Retina (tissue), 1 donor: Measurements from ENCODE around the gene ASTN2.
"Not testable (repeated sequence)": the region's sequence is repeated elsewhere in the genome, so short reads cannot be mapped to it uniquely, and the experiment has no call there.

Experiments
- DNase-seq: peaks from one replicate; pipeline ENCODE4 v3.0.0-alpha.2; 2016

The ASTN2 gene

DNA sequence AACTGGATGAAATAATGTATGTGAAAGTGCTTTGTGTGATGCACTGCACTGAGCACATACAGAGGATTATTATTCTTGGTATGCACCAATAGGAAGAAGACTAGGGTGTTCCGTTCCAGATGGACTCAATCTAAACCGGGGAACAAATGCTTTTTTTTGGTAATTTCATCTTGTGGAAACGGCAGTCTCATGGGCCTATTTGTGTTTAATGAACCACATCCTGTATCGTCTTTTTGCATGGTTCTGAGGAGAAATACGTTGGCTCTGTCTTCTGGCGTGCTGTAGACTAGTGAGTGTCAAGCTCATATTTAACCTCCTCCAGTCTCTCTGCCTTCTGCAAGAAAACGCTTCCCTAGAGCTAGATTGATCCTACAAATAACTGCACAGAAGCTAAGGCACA is 697.7 kb downstream of the ASTN2 start:
- no peak for DNase-seq

DNA sequence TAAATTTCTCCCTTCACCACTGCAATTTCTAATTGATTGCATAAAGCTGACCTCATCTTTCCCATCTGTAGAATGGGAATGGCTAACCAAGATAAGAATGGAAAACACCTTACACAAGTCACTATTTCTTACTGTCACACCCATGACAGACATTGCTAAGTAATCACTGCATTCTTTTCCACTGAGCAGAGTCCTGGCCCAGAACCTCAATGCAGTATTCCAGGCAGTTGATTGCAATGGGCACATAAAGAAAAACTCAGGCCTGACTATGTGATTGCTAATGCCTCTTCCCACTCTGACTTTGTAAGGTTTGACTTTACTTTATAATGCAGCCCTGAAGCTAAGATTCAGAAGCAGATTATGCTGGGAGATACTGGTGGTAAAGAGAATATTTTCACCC is 698.4 kb downstream of the ASTN2 start:
- DNase-seq, result no peak

DNA sequence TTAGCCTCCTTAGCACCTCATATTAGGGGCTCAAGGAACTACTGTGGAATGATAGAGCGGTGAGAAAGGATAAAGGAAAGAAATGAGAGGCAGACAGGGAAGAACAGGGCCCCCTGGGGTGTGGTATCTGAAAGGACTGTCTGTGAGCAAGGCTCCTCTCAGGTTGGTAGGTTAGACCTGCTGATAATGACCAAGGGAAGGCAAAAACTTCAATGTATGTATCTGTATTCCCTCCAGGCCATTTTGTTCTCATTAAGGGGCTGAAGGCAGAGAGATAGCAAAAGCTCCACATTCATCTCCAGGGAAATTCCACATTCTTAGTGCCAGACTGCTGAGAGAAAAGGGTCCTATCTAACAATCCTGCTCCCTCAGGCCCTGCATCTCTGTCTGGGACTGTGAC is 699.1 kb downstream of the ASTN2 start:
- no peak for DNase-seq

DNA sequence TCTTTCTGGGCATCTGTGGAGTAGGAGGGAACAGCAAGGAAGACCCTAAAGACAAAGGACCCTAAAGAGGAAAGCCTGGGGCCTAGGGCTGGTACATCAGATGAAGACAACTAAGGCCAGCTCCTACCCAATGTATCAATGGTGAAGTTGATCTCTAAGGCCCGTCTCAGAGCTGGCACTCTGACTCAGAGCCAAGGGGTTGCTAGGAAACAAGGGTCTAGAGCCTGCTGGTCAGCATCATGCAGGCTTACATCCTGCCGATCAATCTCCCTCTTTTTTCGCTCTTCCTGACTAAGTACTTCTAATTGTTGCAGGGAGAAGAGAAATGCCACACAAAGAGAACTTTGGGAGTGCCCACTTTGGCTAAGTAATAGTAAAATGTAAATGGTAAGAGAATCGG is 701.6 kb downstream of the ASTN2 start:
- no peak for DNase-seq

DNA sequence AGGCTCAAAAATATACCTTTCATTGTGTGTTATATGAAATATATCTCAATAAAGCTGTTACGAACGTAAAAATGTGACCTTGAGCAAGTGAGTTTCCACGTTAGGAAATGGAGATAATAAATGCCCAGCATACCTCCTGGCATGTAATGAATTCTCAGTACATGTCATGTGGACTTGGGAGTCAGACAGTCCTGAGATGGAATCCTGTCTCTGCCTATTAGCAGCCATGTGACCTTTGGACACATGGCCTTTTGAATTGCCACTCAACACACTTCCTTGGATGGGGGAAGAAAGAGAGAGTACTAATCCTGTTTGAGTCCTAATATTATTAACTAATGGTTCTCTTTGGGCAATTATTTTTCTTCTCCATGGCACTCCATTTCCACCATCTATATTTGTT is 702.1 kb downstream of the ASTN2 start:
- no peak for DNase-seq

DNA sequence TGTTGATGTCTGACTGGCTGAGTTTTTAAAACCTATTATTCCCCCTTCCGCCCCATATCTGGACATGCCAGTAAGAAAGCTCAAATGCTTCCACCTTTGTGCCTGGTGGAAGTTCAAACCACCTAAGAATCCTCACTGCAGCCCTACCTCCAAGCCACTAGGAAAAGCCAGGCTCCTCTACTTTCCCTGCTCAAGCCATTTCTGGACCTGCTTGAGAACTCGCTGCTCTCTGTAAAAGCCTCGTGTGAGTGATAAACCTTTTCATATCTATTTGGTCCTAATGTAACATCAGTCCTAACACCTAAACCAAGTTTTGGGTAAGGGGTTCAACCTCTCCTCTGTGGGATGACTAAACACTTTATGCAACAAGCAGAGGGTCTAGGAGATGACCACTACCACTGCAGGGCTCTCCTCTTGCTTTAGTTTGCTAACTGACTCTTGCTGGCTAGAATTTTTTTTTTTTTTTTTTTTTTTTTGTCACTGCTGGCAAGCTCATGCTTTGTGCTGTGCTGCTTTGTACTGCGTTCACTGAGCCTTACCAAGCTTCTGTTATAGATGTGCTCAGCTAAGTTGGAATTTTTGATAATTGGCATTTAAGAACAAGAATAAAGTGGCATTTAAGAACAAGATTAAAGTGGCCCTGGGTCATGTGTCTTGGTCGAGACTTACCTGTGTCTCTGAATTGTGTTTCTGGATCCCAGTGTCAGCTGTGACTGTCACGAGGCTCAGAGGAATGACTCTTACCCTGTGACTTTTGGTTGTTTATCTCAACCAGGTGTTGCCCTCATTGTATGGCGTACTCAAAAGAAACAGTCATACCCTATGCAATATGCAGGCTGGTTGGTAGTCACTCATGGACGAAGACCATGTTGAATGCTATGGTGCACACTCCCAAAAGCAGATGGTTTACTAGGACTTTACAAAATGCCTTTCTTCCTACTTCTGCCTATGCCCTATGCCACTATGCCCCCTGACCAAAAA is 708.3 kb downstream of the ASTN2 start:
- no peak for DNase-seq

DNA sequence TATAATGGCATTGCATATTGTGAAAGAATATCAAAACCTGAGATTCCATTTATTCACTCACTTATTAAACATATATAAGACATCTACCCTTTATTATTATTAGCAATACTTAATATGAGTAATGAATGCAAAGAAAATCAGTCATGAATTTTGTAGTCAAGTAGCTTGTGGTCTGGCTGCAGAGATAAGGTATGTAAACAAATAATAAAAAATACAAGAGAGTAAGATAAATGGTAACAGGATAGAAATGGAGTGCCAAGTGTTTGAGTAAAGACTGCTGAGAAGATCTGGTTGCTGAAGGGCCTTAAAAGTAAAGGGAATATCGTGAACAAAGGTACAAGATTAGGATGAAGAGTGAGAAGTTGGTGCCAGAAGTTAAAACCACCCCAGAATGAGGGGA is 709.3 kb downstream of the ASTN2 start:
- no peak for DNase-seq

DNA sequence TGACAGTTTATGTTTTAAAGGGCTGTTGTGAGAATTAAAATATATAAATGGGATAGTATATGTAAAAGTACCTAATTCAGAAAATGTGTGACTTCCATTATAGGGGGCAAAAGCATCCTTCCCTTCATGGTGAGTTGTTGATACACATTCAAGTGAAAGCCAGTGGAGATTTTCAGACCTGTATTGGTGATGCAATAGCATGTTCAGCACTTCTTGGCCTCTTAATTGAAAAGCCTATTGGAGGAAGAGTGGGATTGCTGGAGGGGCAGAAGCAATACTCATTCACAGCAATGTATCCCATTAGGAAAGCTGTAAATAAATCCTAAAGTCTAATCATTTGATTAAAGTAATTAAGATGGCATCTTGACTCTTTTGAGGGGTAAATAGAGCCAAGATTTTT is 710.4 kb downstream of the ASTN2 start:
- no peak for DNase-seq

DNA sequence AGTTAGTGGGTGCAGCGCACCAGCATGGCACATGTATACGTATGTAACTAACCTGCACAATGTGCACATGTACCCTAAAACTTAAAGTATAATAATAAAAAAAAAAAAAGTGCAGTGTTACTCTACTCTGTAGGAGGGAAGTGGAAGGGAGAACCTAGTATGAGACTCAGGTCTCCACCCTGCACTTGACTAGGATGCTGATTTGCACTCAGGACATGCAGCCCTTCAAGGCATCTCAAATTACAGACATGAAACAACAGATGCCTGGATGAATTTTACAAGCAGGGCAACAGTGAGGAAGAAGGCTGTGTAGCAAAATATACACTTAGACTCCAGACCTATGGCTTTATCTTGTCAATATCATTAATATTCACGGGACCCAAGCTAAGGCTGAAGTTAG is 711.2 kb downstream of the ASTN2 start:
- DNase-seq, result no peak

DNA sequence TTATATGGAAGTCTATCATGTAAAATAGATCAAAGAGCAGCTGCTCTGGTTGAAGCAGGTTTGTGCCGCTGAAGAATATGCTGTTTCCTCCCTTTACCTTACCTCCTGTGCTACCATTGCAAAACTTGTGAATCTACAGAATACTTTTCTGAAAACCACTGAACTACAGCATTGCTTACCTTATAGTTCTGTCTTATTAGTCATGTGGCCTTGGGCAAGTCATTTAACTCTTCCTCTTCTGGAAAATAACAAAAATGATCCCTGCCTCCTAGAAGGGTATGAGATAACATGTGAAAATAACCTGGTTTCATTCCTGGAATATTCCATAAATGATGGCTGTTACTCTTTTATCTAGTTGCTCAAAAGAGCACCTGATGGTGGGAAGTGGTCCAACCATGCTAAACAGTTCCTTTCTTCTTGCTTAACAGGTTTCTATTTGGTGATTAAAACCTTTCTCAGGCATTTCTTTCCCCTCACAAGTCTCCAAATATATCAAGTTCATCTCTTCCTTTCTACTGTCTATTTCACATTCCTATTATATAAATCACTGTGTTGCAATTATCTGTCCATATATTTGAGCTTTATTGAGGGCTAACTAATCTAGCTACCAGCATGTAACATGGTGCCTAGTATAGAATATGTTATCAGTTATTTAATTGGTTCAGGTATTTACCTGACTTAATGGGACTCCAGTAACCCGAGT is 712.8 kb downstream of the ASTN2 start:
- DNase-seq, result no peak

DNA sequence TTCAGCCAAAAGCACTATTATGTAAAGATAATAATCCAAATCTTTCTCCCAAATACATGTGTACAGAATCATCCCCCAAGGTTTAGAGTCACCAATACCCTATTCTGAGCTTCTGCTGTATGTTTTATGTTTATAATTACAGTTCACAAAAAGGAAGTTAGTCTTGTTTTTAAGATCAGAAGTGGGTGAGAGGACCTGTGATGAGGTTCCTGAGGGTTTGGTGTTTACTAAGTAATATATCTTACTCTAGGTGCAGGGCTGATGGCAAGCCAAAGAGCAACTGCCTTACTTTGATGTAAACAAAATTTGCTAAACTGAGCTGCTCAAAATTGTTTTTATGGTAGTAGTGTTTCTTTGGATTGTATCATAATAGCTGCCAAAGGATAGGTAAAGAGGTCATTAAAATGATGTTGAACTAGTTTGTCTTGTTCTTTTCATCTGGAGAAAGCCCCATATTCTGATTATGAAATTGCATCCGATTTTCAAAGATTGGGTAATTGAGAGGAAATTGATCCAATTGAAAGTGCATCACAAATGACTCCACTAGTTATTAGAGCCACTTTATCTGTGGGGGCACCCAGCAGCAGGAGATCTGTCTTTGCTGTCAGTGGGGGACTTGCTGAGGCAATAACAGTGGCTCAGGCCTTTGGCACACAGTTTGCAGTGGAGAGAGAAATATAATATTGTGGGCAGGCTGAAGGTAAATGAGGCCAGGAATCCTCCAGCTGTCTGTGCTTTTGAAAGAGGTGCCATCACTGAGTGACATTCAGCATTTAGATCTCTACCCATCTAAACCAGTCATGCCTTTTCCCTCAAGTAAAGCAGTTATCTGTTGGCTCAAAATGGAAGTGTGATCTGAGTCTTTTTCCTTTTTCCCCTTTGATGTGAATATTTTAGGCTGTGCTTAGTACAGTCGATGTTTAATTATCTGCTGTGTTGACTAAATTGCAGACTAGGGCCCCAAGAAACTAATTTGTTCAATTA is 713.7 kb downstream of the ASTN2 start:
- no peak for DNase-seq

DNA sequence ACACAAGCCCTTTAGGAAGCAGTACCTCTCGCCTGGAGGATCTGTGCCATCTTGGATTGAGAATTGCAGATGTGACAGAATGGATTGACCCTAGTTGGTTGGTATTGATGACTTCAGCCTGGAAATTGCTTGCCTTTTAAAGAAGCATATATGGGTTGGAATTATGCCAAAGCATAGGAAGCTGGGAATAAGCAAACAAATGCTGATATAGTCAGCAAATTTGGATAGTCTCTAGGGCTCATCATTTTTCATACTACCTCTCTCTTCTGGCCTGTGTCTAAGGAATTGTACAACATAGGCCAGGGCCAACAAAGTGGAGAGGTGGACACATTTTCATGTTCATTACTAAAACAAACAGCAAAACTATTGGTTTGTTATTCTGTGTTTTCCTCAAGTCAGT is 714.6 kb downstream of the ASTN2 start:
- DNase-seq, result no peak

DNA sequence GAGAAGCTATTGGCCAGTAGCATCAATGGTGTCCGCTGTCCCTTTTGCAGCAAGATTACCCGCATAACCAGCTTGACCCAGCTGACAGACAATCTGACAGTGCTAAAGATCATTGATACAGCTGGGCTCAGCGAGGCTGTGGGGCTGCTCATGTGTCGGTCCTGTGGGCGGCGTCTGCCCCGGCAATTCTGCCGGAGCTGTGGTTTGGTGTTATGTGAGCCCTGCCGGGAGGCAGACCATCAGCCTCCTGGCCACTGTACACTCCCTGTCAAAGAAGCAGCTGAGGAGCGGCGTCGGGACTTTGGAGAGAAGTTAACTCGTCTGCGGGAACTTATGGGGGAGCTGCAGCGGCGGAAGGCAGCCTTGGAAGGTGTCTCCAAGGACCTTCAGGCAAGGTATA is 717.0 kb downstream of the ASTN2 start:
- DNase-seq, result no peak

DNA sequence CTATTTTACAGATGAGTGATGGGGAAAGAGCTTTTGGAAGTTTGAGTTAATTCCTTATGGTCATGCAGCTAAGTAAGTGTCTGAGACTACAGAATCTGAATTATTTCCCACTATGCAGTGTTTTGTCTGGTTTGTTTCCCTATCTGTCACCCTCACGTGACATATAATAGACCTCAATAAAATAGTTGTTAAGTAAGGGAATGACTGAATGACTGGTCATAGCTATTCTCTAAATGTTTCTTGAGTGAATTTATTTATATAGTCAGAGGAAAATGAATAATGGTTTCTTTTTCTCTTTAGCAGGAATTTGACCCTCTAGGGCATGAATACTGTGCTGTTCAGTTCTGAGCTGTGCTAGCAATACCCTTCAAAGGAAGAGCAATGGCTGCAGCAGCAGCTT is 717.5 kb downstream of the ASTN2 start:
- DNase-seq, result no peak

DNA sequence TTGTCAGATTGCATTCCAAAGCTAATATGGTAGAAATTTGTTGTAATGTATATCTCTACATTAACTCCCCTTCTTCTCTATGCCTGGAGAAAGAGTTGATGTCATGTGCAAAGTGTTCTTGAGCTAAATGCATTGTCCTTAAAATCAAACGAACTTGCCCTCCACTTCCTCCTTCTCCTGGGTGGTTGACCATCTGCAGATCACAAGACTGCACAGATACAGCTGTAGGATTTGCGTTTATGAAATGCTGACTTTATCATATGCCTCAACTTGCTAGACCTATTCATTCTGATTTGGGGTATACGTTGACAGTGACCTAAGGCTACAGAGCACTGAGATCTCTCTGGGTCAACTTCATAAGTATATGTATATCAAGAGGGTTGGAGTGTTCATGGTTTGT is 719.4 kb downstream of the ASTN2 start:
- no peak for DNase-seq

DNA sequence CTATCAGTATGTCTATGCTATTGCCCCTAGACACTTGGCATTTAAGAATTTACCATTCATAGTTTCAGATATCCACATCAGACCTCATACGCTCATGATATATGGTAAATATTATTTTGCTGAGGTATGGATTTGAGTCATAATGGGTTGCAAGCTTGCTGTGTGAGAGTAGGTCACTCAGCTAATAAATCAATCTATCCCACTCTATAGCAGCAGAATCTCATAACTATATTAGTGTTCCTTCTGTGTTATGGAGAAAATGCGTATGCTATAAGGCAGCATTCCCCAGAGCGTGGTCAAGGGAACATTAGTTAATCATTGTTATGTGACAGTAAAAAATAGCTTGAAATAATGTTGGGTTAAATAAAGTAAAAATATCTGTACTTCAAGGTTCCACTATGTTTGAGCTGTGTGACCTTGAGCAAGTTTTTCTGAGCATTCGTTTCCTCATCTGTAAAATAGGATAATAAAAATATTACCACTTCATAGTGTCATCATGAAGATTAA is 720.0 kb downstream of the ASTN2 start:
- DNase-seq, result no peak

DNA sequence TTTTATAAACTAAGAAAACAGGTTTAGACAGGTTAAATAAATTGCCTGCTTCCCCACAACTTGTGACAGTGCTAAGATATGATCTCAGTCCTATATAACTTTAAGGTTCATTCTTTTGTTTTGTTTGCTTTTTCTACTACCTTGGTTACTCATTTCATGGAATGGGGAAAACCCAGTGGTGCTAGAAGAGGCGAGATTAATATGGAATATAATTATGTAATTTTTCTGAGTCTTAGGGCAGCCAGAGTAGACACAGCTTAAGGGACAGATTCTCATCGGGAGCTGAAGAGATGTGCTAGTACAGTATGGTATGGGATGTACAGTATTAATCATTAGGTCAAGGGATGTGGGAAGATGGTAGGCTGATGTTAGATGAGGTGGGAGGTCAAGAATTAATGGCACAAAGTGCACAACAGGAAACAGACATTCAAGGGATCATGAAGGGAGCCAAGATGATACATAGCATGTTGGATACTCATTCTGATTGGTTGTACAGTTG is 721.6 kb downstream of the ASTN2 start:
- DNase-seq, result no peak

DNA sequence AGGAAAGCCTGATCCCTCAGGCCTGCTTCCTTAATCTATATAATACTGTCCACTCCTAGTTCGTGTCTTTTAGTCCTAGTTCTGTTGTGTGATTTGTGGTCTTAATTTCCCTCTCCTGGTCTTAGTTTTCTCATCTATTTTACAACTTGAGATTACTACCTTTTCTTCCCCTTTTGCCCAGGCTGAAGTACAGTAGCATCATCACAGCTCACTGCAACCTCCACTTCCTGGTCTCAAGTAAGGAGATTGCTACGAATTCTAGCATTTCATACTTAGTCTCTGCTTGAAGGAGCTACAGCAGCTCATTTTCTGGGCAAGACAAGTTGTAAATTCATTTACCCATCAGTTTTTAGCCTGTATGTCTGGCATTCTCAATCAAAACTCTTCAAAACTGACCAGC is 722.2 kb downstream of the ASTN2 start:
- no peak for DNase-seq

DNA sequence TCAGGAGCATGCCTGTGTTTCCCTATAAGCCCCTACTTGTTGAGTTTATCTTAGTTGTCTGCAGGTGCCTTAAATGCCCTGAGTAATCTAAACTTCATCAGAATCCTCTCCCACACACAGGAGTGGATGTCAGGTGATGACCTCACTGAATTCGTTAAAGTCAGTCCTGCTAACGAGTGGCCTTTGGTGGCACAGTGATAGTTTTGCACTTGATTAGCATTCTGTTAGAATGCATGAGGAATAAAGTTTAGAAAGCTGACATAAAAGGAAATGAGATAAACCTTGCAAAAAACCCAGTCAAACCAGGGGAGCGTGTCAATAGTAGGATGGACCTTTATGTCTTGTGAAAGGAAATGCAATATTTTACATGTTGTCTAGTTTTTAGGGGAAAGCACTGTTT is 723.2 kb downstream of the ASTN2 start:
- DNase-seq, result no peak

DNA sequence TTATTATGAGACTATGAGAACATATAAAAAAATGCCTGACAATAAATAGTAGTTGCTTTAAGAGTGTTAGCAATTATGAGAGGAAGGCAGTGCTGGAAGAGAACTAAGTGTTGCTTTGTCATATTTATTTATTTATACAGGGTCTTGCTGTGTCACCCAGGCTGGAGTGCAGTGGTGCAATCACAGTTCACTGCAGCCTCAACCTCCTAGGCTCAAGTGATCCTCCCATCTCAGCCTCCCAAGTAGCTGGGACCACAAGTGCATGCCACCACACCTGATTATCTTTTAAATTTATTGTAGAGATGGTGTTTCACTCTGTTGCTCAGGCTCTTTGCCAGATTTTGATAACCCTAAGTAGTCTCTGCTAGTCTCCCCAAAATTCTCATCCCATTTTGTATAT is 724.1 kb downstream of the ASTN2 start:
- not testable (repeated sequence) for DNase-seq

DNA sequence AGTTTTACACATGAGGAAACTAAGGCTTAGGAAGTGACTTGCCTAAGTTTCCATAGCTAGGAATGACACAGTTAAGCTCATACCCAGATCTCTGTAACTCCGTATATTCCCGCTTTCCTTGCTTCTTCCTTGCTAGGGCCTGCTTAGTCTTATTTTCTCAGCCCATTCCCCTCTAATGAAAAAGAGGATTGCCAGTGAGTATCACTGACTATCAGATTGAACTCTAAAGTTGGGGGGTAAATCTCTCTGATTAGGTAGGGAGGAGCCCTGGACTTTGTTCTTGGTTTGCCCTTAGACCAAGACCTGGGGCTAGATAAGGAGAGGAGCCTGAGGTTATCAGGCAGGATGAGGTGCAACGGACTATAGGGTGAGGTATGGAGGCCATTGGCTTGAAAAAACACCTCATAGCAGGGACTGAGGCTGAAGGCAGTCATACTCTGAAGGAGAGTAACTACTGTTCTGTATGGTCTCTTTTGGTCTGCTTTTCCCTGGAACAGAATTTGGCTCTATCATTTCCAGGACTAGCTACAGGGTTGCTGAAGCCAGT is 725.3 kb downstream of the ASTN2 start:
- no peak for DNase-seq

DNA sequence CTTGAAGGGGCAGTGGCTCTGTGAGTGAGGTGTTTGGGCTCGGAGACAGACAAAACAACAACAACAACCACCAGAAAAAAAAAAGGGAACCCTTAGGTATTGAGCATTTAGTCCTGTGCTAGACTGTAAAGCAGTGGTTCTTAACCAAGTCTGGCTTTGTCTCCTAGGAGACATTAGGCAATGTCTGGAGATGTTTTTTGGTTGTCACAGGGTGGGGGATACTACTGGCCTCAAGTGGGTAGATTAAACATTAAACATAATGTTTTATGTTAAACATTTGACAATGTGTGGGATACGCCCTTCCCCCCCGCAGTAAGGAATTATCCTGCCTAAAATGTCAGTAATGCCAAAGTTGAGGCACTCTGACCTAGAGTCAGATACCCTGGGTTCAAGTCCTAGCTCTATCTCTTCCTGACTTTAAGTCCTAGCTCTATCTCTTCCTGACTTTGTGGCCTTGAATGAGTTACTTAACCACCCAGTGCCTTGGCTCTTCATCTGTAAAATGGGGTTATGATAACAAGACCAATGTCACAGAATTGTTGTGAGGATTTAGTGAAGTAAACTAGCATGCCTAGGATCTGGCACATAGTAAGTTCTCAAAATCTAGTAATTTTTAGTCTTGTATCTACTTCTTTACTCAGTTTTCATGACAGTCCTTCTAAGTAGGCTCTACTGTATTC is 725.9 kb downstream of the ASTN2 start:
- DNase-seq, result no peak
